Type B pancreatic cell (in vitro differentiated cells): Measurements from ENCODE around the gene KCNQ5. TPM values are rescaled to one million over a fixed set of nuclear protein-coding genes. Genes with fewer than 3 reads are reported as not detected.
"Not testable (repeated sequence)": the region's sequence is repeated elsewhere in the genome, so short reads cannot be mapped to it uniquely, and the experiment has no call there.

Experiments
- DNase-seq: peaks from one replicate; pipeline ENCODE4 v3.0.0; 2021; ENCODE audit warnings: mixed read lengths; ENCODE audit not compliant: unreplicated experiment; ENCODE audit errors: extremely low spot score
- H3K27ac Mint-ChIP-seq: 2 replicates; pipeline ENCODE4 v1.8.0; 2021; ENCODE audit warnings: mild to moderate bottlenecking, mixed read lengths
- H3K27me3 Mint-ChIP-seq: 2 replicates; pipeline ENCODE4 v1.8.0; 2021; ENCODE audit warnings: mixed read lengths
- H3K36me3 Mint-ChIP-seq: 2 replicates; pipeline ENCODE4 v1.8.0; 2021; ENCODE audit warnings: mixed read lengths
- H3K4me1 Mint-ChIP-seq: one replicate; pipeline ENCODE4 v1.8.0; 2021; ENCODE audit warnings: mixed read lengths; ENCODE audit not compliant: unreplicated experiment
- H3K4me3 Mint-ChIP-seq: 2 replicates; pipeline ENCODE4 v1.8.0; 2021; ENCODE audit warnings: mild to moderate bottlenecking, mixed read lengths
- H3K9me3 Mint-ChIP-seq: 2 replicates; pipeline ENCODE4 v1.8.0; 2021; ENCODE audit warnings: mixed read lengths
- CTCF ChIP-seq: fragments of 200-600 bp; sonication (generic); conservative IDR thresholded peaks from 2 replicates; pipeline ENCODE4 v1.5.0; 2021; ENCODE audit warnings: antibody characterized with exemption, mild to moderate bottlenecking
- total RNA-seq: library from RNA; stranded (reverse); gene quantifications from 2 replicates; pipeline ENCODE4 v1.2.1, GENCODE V29; 2021; ENCODE audit warnings: low replicate concordance

KCNQ5 gene
- total RNA-seq, 1 donor from 2014 or later, result 1.7 TPM

GRCh38 chr6:73227606-73228255 lies 605.9 kb downstream of the KCNQ5 start:
- no peak overlapping the region for H3K4me3 Mint-ChIP-seq
- TF ChIP-seq CTCF, result no peak

GRCh38 chr6:73231986-73232391 lies 610.1 kb downstream of the KCNQ5 start:
- H3K27ac Mint-ChIP-seq, result no peak overlapping the region
- TF ChIP-seq CTCF, result no peak
- H3K27me3 Mint-ChIP-seq, result no peaks in the 10 kb centered on the region
- no peak for DNase-seq
- no peak overlapping the region for H3K4me3 Mint-ChIP-seq
- no peaks in the 10 kb centered on the region for H3K4me1 Mint-ChIP-seq
- H3K9me3 Mint-ChIP-seq, result no peaks in the 10 kb centered on the region
- no peaks in the 10 kb centered on the region for H3K36me3 Mint-ChIP-seq

More at GRCh38 chr6:73227606-73228255, 605.9 kb downstream of the KCNQ5 start:
- DNase-seq, result no peak
- Mint-ChIP-seq H3K4me1 (no peaks in the 10 kb centered on the region), H3K27ac (no peak overlapping the region), H3K36me3 (no peaks in the 10 kb centered on the region), H3K27me3 (no peaks in the 10 kb centered on the region), H3K9me3 (no peaks in the 10 kb centered on the region)

GRCh38 chr6:73233048-73233447 lies 611.2 kb downstream of the KCNQ5 start:
- Mint-ChIP-seq H3K27me3 (no peaks in the 10 kb centered on the region), H3K4me1 (no peaks in the 10 kb centered on the region), H3K27ac (no peak overlapping the region), H3K36me3 (no peaks in the 10 kb centered on the region), H3K9me3 (no peaks in the 10 kb centered on the region), H3K4me3 (no peak overlapping the region)
- DNase-seq, result no peak
- no peak for TF ChIP-seq CTCF

GRCh38 chr6:73233971-73234370 lies 612.1 kb downstream of the KCNQ5 start:
- H3K27ac Mint-ChIP-seq, H3K36me3 Mint-ChIP-seq, H3K9me3 Mint-ChIP-seq, H3K4me1 Mint-ChIP-seq, H3K4me3 Mint-ChIP-seq, DNase-seq, H3K27me3 Mint-ChIP-seq: not testable (repeated sequence)

- Mint-ChIP-seq H3K4me3 (no peak overlapping the region), H3K27ac (no peak overlapping the region), H3K4me1 (no peaks in the 10 kb centered on the region), H3K36me3 (no peaks in the 10 kb centered on the region), H3K27me3 (no peaks in the 10 kb centered on the region), H3K9me3 (no peaks in the 10 kb centered on the region)
- no peak for DNase-seq
- no peak for TF ChIP-seq CTCF
Measured at GRCh38 chr6:73234733-73235132, 612.9 kb downstream of the KCNQ5 start.

- H3K9me3 Mint-ChIP-seq, result no peaks in the 10 kb centered on the region
- DNase-seq, result no peak
- H3K4me1 Mint-ChIP-seq, result no peaks in the 10 kb centered on the region
- H3K4me3 Mint-ChIP-seq, result no peak overlapping the region
- no peak overlapping the region for H3K27ac Mint-ChIP-seq
- TF ChIP-seq CTCF, result no peak
- H3K36me3 Mint-ChIP-seq, result no peaks in the 10 kb centered on the region
- H3K27me3 Mint-ChIP-seq, result no peaks in the 10 kb centered on the region
Measured at GRCh38 chr6:73236144-73236750, 614.4 kb downstream of the KCNQ5 start.
